ENCODE measurements around the gene SORL1.

SORL1 gene

DNA sequence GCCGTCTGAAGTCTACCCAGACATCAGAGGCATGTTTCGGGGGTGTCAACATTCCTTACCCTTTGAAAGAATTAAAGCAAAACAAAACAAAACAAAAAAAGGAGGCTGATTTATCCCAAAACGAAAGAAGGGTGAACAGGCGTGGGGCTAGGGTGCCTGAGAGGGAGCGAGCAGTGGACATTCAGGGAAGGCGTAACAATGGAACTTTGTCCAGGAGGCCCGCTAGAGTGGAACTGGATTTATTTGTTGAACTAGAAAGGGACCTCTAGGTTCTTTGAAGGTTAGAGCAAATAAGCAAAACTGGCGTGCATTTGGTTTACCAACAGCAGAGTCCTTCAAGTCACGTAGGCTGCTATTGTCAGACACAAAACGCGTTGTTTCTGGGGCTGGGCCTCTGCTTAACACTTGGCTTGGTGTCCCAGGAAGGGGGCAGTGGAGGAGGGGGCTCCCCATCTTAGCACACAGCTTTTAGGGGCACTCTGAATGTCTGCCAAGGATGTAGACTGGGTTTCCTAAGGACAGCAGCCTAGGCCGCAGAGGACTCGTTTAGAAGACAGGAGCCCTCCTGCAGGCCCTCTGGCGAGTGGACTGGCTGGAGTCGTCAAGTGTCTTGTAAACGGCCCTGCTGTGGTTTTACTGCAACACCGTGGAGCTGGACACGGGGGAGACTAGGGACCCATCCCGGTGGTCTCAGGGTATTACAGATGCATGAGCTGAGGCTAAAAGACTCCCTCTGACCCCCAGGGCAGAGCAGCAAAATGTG, 204.4 kb downstream of the SORL1 start:
- no peak for DNase-seq (ENCODE audit: low read depth in 2 of 2)

DNA sequence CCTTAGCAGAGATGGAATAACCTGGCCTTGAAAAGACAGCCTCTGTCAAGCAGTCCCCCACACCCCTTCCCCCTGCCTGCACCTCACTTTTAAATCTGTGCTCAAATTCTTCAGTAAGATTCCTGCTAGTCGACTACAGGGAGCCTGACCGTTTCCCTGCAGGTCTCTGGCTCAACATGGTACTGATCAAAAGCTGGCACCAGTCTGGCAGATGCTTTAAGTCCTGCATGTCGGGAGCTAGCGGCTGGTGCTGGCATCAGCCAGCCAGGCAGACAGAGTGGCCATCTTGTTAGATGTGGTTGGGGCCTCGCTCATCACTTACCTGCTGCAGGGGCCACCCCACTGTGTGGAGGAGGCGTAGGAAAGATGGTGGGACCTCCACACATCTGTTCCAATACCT, 205.0 kb downstream of the SORL1 start:
- DNase-seq (ENCODE audit: low read depth in 2 of 2): no peak

DNA sequence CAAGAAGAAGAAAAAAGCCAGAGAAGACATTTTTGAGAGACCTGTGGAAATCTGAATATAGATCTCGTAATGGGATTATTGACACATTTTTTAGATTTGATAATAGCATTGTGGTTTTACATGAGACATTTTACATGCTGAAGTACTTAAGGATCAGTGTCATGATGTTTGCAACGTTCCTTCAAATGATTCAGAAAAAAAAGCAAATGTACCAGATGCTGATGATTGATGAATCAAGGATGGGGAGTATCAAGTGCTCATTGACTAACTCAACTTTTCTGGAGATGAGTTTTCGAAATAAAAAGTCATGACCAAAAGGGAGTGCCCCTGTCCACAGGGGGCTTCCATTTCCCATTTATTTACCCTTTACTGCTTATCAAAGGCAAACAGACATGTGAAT, 207.7 kb downstream of the SORL1 start:
- DNase-seq (ENCODE audit: low read depth in 2 of 2): no peak

DNA sequence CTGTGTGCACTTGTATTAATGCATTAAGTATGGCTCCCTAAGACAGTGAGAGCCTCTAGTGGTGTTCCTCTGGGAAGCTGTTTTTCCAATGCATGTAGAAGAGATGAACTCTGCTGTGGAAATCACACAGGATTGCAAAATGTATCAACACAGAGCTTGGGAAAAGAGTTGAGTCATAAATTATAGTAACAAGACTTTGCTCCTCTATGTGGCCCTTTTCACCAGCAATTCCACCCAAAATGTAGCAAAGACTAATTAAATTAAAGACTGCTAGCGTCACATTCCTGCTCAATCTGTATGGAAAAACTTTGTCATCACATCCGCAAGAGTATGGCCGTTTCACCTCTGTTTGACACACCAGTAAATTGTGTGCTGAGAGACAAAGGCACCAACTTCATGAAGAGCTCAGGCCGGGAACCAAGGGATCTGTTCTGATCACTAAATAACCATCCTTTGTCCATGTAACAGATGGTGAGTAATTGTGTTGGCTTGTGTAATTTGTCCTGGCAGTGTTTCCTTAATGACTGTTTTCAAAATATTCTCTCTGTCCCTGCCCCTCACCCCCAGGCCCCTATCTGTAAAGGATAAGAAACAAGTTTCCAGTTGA, 209.9 kb downstream of the SORL1 start:
- DNase-seq (ENCODE audit: low read depth in 2 of 2): no peak

DNA sequence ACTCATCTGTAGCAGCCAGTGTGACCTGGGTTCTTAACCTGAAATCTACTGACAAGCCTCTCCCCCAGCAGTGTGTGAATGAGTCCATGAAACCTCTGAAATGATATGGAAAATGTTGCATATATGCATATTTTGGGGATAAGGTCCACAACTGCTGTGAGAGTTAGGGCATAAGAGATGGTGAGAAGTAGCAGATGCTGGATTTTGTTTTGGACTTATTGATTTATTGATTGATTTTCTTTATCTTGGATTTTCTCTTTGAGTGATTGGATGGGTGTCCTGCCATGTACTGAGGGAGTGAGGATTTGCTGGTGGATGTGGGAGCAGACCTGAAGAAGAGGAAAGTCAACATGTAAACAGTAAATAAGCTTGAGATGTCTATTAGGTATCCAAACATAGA, 212.0 kb downstream of the SORL1 start:
- no peak for DNase-seq (ENCODE audit: low read depth in 2 of 2)

DNA sequence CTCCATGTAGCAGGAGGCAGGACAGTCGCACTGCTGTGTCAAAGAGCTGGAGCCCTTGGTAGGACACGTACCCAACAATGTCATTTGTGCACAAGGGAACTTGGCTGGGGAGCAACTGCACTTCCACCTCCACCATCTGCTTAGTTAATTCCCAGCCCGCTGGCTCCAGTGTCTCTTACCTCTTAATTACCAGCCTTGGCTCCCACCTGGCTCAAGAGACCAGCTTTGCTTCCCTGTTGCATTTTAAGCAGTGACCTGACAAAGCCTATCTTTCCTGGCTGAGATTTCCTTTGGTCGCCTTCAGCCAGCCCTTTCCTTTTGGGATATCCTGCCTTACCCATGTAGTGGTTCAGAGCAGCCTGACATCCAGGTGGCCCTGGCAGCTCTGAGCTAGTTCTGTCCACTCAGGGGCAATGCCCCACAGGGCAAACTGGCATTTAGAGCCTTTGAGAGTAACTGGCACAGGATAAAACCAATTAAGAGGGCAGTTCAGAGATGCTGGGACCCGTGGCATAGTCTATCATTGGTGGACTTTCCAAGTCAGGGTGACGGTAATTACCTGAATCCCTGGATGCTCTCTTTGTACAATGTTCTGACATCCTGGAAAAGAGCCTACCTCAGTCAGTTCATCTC, 213.2 kb downstream of the SORL1 start:
- DNase-seq (ENCODE audit: low read depth in 2 of 2): no peak

DNA sequence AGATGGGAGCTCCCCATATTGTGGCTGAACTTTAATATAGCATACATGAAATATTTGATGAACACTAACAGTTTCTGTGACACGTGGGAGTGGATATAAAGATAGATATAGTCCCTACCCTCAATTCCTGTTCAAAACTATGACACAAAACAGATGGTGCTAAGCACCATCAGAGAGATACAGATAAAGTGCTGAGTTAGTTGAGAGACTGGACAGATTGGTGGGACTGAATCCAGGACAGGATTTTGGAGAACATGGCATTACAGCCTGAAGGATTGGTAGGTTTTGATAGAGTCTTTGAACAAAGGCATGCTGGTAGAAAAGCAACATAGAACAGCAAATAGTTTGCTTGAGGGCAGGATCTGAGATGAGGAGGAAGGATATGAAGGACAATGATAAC, 215.7 kb downstream of the SORL1 start:
- no peak for DNase-seq (ENCODE audit: low read depth in 2 of 2)

DNA sequence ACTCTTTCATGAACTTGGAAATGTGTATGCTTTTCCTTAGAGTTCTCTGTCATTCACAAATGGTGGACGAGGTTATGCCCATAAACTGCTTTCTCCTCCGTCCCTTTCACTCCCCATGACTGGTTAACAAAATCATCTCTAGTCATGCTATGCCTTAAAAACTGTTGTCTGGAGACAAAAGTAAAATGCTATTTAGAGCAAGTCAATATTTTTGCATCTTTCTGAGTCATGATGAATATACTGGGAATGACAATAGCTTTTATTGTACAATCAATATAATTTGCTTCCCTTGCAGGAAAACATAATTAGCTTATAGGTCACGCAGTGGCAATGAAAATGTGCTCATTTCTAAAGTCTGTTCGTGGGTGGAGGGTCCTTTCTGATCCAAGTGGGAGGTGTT, 217.3 kb downstream of the SORL1 start:
- no peak for DNase-seq (ENCODE audit: low read depth in 2 of 2)

DNA sequence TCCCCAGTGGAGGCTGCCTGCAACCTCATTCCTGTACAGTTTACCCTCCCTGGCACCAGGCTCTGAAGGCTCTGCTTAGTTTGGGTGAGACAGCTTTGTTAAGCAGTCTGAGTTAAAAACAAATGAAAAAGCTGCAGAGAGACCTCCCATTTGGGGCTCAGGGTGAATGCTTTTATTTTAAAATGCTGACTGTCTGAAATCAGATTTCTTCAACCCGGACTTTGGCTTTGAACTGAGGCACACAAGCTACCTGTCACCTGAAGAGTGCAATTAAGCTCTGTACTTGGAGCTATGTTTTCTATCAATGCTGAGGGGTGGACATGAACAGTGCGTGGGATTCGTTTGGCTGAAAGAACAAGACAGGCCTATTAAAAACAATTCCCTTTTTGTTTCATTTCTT, 218.2 kb downstream of the SORL1 start:
- DNase-seq (ENCODE audit: low read depth in 2 of 2): no peak

DNA sequence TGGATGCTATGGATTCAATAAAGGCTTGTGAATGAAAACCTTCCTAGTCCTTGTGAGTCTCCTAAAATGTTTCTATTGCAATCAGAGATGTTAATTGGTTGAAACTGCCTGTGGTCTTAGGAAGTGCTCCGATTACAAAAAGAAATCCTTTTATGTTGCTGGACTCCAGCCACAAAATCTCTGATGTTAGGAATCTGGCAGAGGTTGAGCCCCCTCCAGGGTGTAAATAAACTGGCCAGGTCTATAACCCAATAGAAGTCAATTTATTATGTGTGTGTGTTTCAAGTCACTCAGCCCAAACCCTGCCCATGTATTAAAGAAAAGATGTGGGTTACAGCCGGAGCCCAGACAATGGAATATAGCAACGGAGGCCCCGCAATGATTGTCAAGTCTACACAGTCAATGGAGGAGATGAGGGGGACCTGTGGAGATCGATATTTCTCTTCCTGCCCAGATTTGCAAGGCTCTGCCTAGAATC, 218.7 kb downstream of the SORL1 start:
- no peak for DNase-seq (ENCODE audit: low read depth in 2 of 2)

DNA sequence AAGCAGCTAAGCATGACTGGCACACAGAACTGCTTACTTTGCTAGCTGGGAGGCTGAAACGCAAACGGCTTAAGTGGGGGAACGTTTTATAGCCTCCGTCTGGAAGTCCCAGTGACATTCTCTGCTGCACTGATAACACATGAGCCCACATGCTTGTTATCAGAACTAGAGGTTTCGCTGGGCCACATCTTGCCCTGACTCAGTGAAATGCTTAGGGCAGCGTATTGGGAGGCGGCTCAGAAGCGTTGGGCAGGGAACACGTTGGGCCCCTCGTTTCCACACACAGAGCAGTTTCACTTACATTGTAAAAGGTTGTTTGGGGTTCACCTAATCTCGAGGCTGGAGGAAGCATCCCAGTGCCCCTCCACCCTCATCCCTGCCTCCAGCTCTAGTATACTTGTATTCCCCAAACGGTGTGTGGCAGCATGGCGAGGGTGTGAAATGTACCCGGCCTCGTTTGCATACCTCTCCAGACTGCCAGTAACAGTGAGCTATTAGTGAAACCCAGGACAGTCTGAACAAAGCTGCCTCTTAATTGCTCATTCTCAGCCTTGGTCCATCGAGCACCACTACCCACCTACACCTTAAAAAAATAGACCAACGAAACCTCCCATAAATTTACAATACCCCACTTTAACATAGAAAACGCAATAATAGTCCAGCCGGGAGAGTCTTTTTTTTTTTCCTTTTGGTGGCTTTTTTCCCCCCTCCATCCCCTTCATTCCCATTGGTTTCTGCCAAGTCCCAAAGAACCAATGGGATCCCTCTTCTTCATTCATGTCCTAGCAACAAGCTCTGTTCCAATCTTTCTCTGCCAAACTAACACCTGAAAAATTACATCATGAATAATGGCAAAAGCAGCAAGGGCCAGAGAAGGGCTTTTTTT, 219.4 kb downstream of the SORL1 start:
- DNase-seq (ENCODE audit: low read depth in 2 of 2): no peak

DNA sequence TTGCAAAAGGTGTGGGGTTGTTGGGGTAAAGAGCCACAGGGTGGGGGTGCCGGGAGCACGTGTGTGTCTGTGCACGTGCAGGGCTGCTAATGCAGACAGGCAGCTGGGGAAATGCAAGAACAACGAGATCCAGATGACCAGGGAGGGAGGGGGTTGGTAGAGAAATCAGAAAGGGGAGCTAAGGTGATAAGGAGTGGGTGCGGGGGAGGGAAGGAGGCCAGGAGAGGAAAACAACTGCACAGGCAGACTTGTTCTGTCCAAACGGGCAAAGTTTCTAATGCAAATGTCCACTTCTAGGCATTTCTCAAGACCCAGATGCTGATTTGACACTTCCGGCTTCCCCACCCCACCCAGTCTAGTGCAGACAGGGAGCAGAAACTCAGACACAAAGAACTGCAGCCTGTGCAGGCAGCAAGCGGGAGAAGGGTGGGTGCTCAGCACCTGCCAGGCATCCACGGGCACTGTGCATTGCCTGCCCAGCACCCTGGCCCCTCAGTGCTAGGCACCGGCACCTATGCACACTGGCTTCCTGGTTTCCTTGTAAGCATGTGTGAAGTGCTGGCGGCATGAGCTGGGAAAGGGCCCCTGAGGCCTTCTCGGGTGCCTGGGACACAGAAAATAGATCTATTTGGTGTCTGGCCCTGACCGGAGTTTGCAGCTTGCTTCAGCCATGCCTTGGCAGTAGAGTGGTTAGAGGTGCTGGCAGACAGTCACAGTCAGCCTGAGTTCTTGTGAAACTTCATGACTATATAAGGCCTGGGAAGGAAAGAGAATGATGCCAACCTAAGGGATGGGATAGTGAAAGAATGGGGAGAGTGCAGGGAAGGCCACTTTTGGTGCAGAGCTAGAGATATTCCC, 220.7 kb downstream of the SORL1 start:
- no peak for DNase-seq (ENCODE audit: low read depth in 2 of 2)

DNA sequence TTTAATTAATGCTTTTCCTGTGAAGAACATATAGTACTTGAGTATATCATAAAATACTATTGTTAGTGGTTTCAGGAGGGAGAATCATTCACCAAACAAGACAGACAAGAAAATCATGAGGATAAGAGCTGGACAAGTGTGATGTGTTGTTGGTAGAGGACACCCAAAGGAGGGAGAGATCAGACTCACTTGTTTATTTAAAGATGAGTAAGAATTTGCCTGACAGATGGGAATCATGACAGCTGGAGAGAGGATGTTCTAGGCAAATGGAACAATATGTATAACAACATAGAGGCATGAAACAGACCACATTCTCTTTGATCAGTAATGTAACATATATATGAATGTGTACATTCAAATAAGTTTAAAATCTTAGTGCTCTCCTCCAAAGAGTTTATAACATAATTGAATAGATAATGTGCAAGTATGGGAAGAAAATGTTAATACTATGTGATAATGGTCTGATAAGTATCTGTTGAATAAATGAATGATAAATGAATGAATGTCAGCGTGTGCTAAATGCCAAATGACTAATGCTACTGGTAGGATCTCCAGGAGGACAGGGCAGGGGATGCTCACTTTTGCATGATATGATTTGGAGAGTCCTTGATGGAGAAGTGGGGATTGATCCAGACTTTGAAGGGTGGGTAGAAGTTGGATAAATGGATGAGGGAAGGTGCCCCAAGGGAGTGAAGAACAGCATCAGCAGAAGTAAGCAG, 229.6 kb downstream of the SORL1 start:
- DNase-seq (ENCODE audit: low read depth in 2 of 2): no peak

Measured in stimulated activated CD8-positive, alpha-beta memory T cell treated with anti-CD3 and anti-CD28 coated beads, Interleukin-15, amount 100 ng/mL, for 48 hours (primary cell).